RWPE2 (cell line): ENCODE data around the gene GNRH2.

Experiments used
- ATAC-seq: fragments of 200-7000 bp; cut with Tn5 transposase; 3 replicates; pipeline ENCODE4 v1.9.1; 2021; ENCODE audit warnings: low read depth
- DNase-seq: peaks from one replicate; pipeline ENCODE4 v3.0.0-alpha.2; 2020; ENCODE audit warnings: low spot score
- H3K27ac ChIP-seq: fragments of 450-650 bp; 2 replicates; pipeline ENCODE4 v1.5.1; 2017; ENCODE audit warnings: mild to moderate bottlenecking; ENCODE audit not compliant: poor library complexity, severe bottlenecking
- H3K27me3 ChIP-seq: fragments of 250-450 bp; sonication (Bioruptor Pico); 2 replicates; pipeline ENCODE4 v1.5.1; 2021; ENCODE audit warnings: mild to moderate bottlenecking, moderate library complexity; ENCODE audit not compliant: insufficient read depth, poor library complexity, severe bottlenecking
- H3K36me3 ChIP-seq: fragments of 250-450 bp; sonication (Bioruptor Pico); 2 replicates; pipeline ENCODE4 v1.5.1; 2020; ENCODE audit warnings: low read depth, mild to moderate bottlenecking, moderate library complexity
- H3K4me1 ChIP-seq: fragments of 250-450 bp; sonication (Bioruptor Pico); 2 replicates; pipeline ENCODE4 v1.5.1; 2021; ENCODE audit warnings: mild to moderate bottlenecking, moderate library complexity; ENCODE audit not compliant: insufficient read depth, poor library complexity, severe bottlenecking
- H3K4me3 ChIP-seq: fragments of 250-450 bp; sonication (Bioruptor Pico); 2 replicates; pipeline ENCODE4 v1.5.1; 2021; ENCODE audit warnings: mild to moderate bottlenecking, moderate library complexity; ENCODE audit not compliant: severe bottlenecking
- H3K9me3 ChIP-seq: fragments of 250-450 bp; sonication (Bioruptor Pico); 2 replicates; pipeline ENCODE4 v1.5.1; 2021; ENCODE audit warnings: mild to moderate bottlenecking, moderate library complexity; ENCODE audit not compliant: severe bottlenecking
- CTCF ChIP-seq: fragments of 450-650 bp; IDR thresholded peaks from one replicate; pipeline ENCODE4 v1.5.1; 2017; ENCODE audit warnings: mild to moderate bottlenecking, moderate library complexity; ENCODE audit not compliant: poor library complexity, severe bottlenecking

GNRH2 gene

GRCh38 chr20:3045816-3046676 lies 2.6 kb downstream of the GNRH2 start, which contains the start of gene MRPS26:
TSS of gene MRPS26 (plus strand) at chr20:3046052. CDS start at chr20:3046069, 17 bp downstream.
- ATAC-seq (peak; percentile 87), DNase-seq (peak; percentile 89)
- Histone ChIP-seq H3K36me3 (peaks cover 31% of the 10 kb centered on the region), H3K4me1 (no peaks in the 10 kb centered on the region), H3K27ac (peak within 1 kb of the TSS; percentile 36), H3K27me3 (no peaks in the 10 kb centered on the region), H3K4me3 (peak within 1 kb of the TSS; percentile 65), H3K9me3 (no peaks in the 10 kb centered on the region)
- TF ChIP-seq CTCF: peak; percentile 14

- peak overlapping the region; percentile 65 for H3K4me3 ChIP-seq
- H3K9me3 ChIP-seq: no peaks in the 10 kb centered on the region
- no peak for TF ChIP-seq CTCF
- DNase-seq (no peak), ATAC-seq (peak; percentile 39)
- H3K36me3 ChIP-seq: peaks cover 31% of the 10 kb centered on the region
- no peaks in the 10 kb centered on the region for H3K27me3 ChIP-seq
- H3K27ac ChIP-seq: peak overlapping the region; percentile 36
- H3K4me1 ChIP-seq: no peaks in the 10 kb centered on the region
These were observed 3.4 kb downstream of the GNRH2 start for GRCh38 chr20:3046677-3047462.

GRCh38 chr20:3047486-3048419 lies 4.3 kb downstream of the GNRH2 start:
- ATAC-seq (no peak), DNase-seq (no peak)
- Histone ChIP-seq H3K27me3 (no peaks in the 10 kb centered on the region), H3K27ac (no peak overlapping the region), H3K4me1 (no peaks in the 10 kb centered on the region), H3K36me3 (peaks cover 31% of the 10 kb centered on the region), H3K4me3 (peak overlapping the region; percentile 65), H3K9me3 (no peaks in the 10 kb centered on the region)
- TF ChIP-seq CTCF: no peak

GRCh38 chr20:3051385-3052019 lies 8.1 kb downstream of the GNRH2 start:
- DNase-seq (no peak), ATAC-seq (peak; percentile 36; the same call in 2 of the 3 replicates)
- Histone ChIP-seq H3K27me3 (no peaks in the 10 kb centered on the region), H3K36me3 (peaks cover 31% of the 10 kb centered on the region), H3K9me3 (no peaks in the 10 kb centered on the region), H3K4me3 (no peak overlapping the region), H3K27ac (no peak overlapping the region), H3K4me1 (no peaks in the 10 kb centered on the region)
- no peak for TF ChIP-seq CTCF
